ENCODE measurements around the gene TNS1.

The TNS1 gene

GRCh38 chr2:217941886-217942728 is 60.7 kb downstream of the TNS1 start:
- no peak for DNase-seq

- no peak for DNase-seq
Measured at GRCh38 chr2:217941339-217941738, 61.5 kb downstream of the TNS1 start.

- no peak for DNase-seq
Measured at GRCh38 chr2:217940261-217941220, 62.3 kb downstream of the TNS1 start.

- no peak for DNase-seq
Measured at GRCh38 chr2:217939629-217940245, 63.1 kb downstream of the TNS1 start.

- no peak for DNase-seq
Measured at GRCh38 chr2:217939220-217939619, 63.6 kb downstream of the TNS1 start.

GRCh38 chr2:217938036-217938435 is 64.8 kb downstream of the TNS1 start:
- no peak for DNase-seq

- no peak for DNase-seq
Measured at GRCh38 chr2:217937446-217937845, 65.3 kb downstream of the TNS1 start.

GRCh38 chr2:217936952-217937351 is 65.8 kb downstream of the TNS1 start:
- no peak for DNase-seq

- no peak for DNase-seq
Measured at GRCh38 chr2:217935901-217936684, 66.7 kb downstream of the TNS1 start.

- DNase-seq = no peak
Measured at GRCh38 chr2:217935235-217935879, 67.4 kb downstream of the TNS1 start.

- DNase-seq = peak; percentile 7
Measured at GRCh38 chr2:217934321-217935131, 68.3 kb downstream of the TNS1 start.

- no peak for DNase-seq
Measured at GRCh38 chr2:217933617-217933993, 69.2 kb downstream of the TNS1 start.

- DNase-seq = no peak
Measured at GRCh38 chr2:217932803-217933616, 69.8 kb downstream of the TNS1 start.

GRCh38 chr2:217931846-217932560 is 70.8 kb downstream of the TNS1 start:
- DNase-seq = no peak

GRCh38 chr2:217930761-217931563 is 71.8 kb downstream of the TNS1 start:
- no peak for DNase-seq

GRCh38 chr2:217929757-217930707 is 72.8 kb downstream of the TNS1 start:
- no peak for DNase-seq

GRCh38 chr2:217929272-217929671 is 73.5 kb downstream of the TNS1 start:
- DNase-seq = no peak

All from CD4-positive, alpha-beta T cell treated with Interleukin-17A for 1 hour (primary cell).